Astrocyte of the spinal cord (primary cell): Measurements from ENCODE around the gene EXOC6.

Source experiments
- DNase-seq: peaks from one replicate; pipeline ENCODE4 v3.0.0; 2011; ENCODE audit warnings: low read depth, low spot score
- H3K4me3 ChIP-seq: 2 replicates; pipeline ENCODE4 v1.5.1; 2011; ENCODE audit warnings: low read depth, mild to moderate bottlenecking, low read length, moderate library complexity
- CTCF ChIP-seq: IDR thresholded peaks from 2 replicates; pipeline ENCODE4 v1.5.1; 2012; ENCODE audit warnings: low read depth, mild to moderate bottlenecking, low read length, inconsistent platforms
- in situ Hi-C: cut with HindIII; loops from 2 replicates; pipeline ENCODE4 v1.10.0; 2017; ENCODE audit warnings: low sequenced_read_pairs

Gene EXOC6

DNA sequence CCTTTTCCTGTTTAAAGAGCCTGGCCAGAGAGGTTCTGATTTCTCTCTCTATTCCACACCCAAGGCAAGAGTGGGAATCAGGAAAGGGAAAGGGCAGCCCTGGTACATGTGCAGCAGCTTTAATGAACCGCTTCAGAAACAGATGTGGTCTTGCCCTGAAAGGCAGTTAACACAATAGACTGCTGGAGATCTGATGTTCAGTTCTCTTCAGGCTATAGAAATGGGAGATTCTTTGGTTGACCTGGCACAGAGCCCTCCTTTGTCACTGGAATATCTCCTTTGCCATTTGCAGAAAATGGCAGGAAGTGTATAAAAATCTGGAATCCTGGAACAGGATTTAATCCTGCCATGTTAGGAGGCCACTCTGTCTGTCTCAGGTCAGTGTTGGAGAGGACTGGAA lies 36.3 kb upstream of the EXOC6 start:
- in situ Hi-C loops = no loop called here
- TF ChIP-seq CTCF = no peak
- no peak overlapping the region for H3K4me3 ChIP-seq
- no peak for DNase-seq

DNA sequence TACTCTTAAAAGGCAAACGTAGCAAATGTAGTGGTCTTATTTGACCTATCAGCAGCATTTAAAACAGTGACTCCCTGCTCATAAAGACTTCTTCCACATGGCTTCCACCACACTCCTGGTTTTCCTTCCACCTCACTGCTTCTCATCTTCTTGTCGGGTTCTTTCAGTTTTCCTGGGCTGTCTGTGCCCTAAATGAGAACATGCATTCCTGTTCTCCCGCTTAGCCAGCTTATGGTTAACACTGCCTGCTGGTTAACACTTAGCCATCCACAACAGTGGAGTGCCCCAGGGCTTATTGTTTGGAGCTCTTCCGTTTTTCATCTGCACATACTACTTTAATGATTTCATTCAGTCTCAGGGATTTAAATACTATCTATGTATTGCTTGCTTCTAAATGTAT lies 34.3 kb upstream of the EXOC6 start:
- H3K4me3 ChIP-seq = no peak overlapping the region
- no peak for TF ChIP-seq CTCF
- in situ Hi-C loops = no loop called here
- no peak for DNase-seq

GRCh38 chr10:92814790-92815189 lies 33.5 kb upstream of the EXOC6 start:
- DNase-seq = no peak
- in situ Hi-C loops = no loop called here
- TF ChIP-seq CTCF = no peak
- H3K4me3 ChIP-seq = no peak overlapping the region

DNA sequence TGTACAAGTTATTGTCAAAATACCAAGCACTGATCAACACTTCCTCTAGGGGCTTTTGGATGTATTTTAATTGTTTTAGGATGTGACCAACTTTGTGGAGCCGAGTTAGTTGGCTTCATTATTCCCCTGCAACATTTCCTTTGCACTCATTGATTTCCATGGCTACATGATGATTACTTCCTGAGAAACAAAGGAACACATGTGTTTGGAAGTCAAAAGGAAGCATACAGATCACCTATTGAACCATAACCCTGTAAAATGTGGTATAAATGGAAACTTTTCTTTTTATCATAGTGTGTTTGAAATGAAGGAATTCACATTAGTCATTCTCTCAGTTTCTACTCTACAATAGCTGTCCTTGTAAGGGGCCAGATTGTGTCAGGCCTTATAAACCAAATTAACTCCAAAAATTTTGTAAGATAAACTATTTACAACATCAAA lies 32.2 kb upstream of the EXOC6 start:
- H3K4me3 ChIP-seq = no peak overlapping the region
- no peak for TF ChIP-seq CTCF
- in situ Hi-C loops = no loop called here
- DNase-seq = no peak

DNA sequence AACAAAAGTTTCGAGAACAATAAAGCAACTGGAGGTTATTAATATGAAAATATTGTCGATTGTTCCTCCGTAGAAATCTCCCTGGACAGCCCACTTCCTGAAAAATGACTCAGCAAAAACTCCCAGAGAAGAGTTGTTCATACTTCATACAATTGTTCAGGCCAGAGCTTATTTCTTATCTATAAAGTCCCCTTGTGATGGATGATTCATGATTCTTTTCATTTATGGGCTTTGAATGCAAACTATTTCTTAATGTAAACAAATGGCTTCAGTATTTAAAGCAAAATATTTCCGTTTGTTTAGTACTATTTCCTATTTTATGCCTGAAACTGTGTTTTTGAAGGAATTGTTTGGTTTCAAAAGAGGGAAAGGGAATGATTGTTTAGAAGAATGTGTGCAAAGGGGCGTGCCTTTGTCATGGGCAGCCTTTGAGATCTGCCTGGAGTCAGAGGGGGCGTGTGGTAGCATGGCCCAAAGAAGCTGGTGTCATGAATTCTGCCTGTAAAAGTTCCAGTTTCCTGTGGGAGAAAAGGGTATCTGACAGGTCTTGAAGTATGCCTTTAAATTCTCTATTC lies 26.2 kb upstream of the EXOC6 start:
- no peak for TF ChIP-seq CTCF
- DNase-seq = peak; percentile 80
- no peak overlapping the region for H3K4me3 ChIP-seq
- in situ Hi-C loops = no loop called here

GRCh38 chr10:92822964-92823363 lies 25.4 kb upstream of the EXOC6 start:
- in situ Hi-C loops = no loop called here
- DNase-seq = peak; percentile 22
- TF ChIP-seq CTCF = no peak
- no peak overlapping the region for H3K4me3 ChIP-seq

DNA sequence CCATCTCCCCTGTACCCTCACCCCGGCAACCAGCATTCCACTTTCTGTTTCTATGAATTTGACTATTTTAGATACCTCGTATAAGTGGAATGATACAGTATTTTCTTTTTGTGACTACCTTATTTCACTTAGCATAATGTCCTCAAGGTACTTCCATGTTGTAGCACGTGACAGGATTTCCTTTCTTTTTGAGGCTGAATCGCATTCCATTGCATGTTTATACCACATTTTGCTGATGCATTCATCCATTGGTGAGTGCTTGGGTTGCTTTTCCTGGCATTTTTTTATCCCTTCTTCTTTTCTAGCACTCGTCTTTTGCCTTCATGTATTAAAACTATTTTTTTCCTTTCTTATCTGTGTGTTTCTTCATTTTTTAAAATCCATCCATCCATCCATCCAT lies 22.3 kb upstream of the EXOC6 start:
- H3K4me3 ChIP-seq = no peak overlapping the region
- no peak for TF ChIP-seq CTCF
- no peak for DNase-seq
- in situ Hi-C loops = no loop called here
